Caco-2 (cell line): ENCODE measurements around the gene S100A9. TPM values are rescaled to one million over a fixed set of nuclear protein-coding genes. Genes with fewer than 3 reads are reported as not detected.

ENCODE experiments used
- Bru-seq: library from RNA; stranded (reverse); fragments of 400-500 nt; gene quantifications from one replicate; lab custom pipeline; 2021; lab: Mats Ljungman, UMichigan
- BruChase-seq, 2 experiments: library from RNA; stranded (reverse); fragments of 400-500 nt; gene quantifications; one replicate each; lab custom pipeline; 2021; lab: Mats Ljungman, UMichigan
- BruUV-seq: library from RNA; stranded (reverse); fragments of 400-500 nt; replicated peaks from 2 replicates; lab custom pipeline; 2021; lab: Mats Ljungman, UMichigan
- CTCF ChIA-PET: fragments of 300-600 bp; sonication (Branson Sonifier 250); formaldehyde crosslinking; loops from one replicate; lab custom pipeline; 2022; ENCODE audit warnings: antibody characterized with exemption; lab: Charles Lee
- POLR2A ChIA-PET: fragments of 300-600 bp; sonication (Branson Sonifier 250); formaldehyde crosslinking; loops from one replicate; lab custom pipeline; 2022; ENCODE audit warnings: antibody characterized with exemption; lab: Charles Lee
- DNase-seq, 2 experiments: peaks; one replicate each; pipeline versions ENCODE4 v3.0.0 to v3.0.0-alpha.2; 2020 to 2022
- H3K27me3 ChIP-seq: replicated peaks from 2 replicates; pipeline ENCODE4 v1.6.0; 2011; ENCODE audit warnings: low read length; ENCODE audit not compliant: control insufficient read depth, insufficient read depth
- H3K36me3 ChIP-seq: 2 replicates; pipeline ENCODE4 v1.5.1; 2011; ENCODE audit warnings: low read length; ENCODE audit not compliant: control insufficient read depth, insufficient read depth
- H3K4me1 ChIP-seq: fragments of 250-450 bp; sonication (Bioruptor Pico); 2 replicates; pipeline ENCODE4 v1.5.1; 2020; ENCODE audit warnings: mild to moderate bottlenecking
- H3K4me3 ChIP-seq: 2 replicates; pipeline ENCODE4 v1.5.1; 2011; ENCODE audit warnings: low read depth, mild to moderate bottlenecking, control low read depth, low read length
- H3K9me3 ChIP-seq: fragments of 250-450 bp; sonication (Bioruptor Pico); 2 replicates; pipeline ENCODE4 v1.5.1; 2020; ENCODE audit warnings: mild to moderate bottlenecking, moderate library complexity
- H3K27ac Mint-ChIP-seq: one replicate; pipeline ENCODE4 v1.8.0; 2022; ENCODE audit warnings: mixed read lengths; ENCODE audit not compliant: unreplicated experiment
- H3K27me3 Mint-ChIP-seq: one replicate; pipeline ENCODE4 v1.8.0; 2022; ENCODE audit warnings: mixed read lengths; ENCODE audit not compliant: insufficient read depth, unreplicated experiment
- H3K36me3 Mint-ChIP-seq: one replicate; pipeline ENCODE4 v1.8.0; 2022; ENCODE audit warnings: mild to moderate bottlenecking, mixed read lengths; ENCODE audit not compliant: insufficient read depth, unreplicated experiment
- H3K4me1 Mint-ChIP-seq: one replicate; pipeline ENCODE4 v1.8.0; 2022; ENCODE audit warnings: low read depth, mixed read lengths; ENCODE audit not compliant: unreplicated experiment
- H3K4me3 Mint-ChIP-seq: one replicate; pipeline ENCODE4 v1.8.0; 2022; ENCODE audit warnings: mild to moderate bottlenecking, moderate library complexity, mixed read lengths; ENCODE audit not compliant: unreplicated experiment
- H3K9me3 Mint-ChIP-seq: one replicate; pipeline ENCODE4 v1.8.0; 2022; ENCODE audit warnings: mixed read lengths; ENCODE audit not compliant: unreplicated experiment
- CTCF ChIP-seq, 2 experiments: fragments of 200-600 bp in 1 of 2; IDR thresholded peaks; 1 replicate in 1 of 2; 2 replicates in 1 of 2; pipeline versions ENCODE4 v1.5.1 to v1.8.0; 2011 to 2022; ENCODE audit warnings: antibody characterized with exemption in 1 of 2, control low read depth in 1 of 2, inconsistent platforms in 1 of 2, low read depth in 1 of 2, low read length in 1 of 2, mild to moderate bottlenecking in 1 of 2, moderate library complexity in 1 of 2; ENCODE audit not compliant: insufficient read depth in 1 of 2, severe bottlenecking in 1 of 2, unreplicated experiment in 1 of 2
- intact Hi-C: fragments of 100-400 bp; cut with micrococcal nuclease; formaldehyde crosslinking; loops from one replicate; pipeline ENCODE4 v1.10.0; 2022; ENCODE audit not compliant: unreplicated experiment
- long read RNA-seq: library from polyadenylated mRNA; stranded (forward); transcript quantifications from one replicate; pipeline ENCODE4 v2.0.0, GENCODE V29; 2022
- total RNA-seq: library from RNA; stranded (reverse); gene quantifications from 2 replicates; pipeline ENCODE4 v1.2.3, GENCODE V29; 2022

S100A9 gene
- total RNA-seq (0.63 TPM in 1 of 2 replicates, not detected in the other), Bru-seq, nascent RNA (percentile 22 among the genes with signal in this experiment), BruChase-seq, experiment 1, labeled RNA remaining after a 2-hour chase (not detected), BruChase-seq, experiment 2, labeled RNA remaining after a 6-hour chase (percentile 25 among the genes with signal in this experiment)
- long read RNA-seq, partial matches to known transcripts, result 0 of 1 reads
- long read RNA-seq, other reads (novel, unspliced or antisense), result 0 of 1 reads

DNA sequence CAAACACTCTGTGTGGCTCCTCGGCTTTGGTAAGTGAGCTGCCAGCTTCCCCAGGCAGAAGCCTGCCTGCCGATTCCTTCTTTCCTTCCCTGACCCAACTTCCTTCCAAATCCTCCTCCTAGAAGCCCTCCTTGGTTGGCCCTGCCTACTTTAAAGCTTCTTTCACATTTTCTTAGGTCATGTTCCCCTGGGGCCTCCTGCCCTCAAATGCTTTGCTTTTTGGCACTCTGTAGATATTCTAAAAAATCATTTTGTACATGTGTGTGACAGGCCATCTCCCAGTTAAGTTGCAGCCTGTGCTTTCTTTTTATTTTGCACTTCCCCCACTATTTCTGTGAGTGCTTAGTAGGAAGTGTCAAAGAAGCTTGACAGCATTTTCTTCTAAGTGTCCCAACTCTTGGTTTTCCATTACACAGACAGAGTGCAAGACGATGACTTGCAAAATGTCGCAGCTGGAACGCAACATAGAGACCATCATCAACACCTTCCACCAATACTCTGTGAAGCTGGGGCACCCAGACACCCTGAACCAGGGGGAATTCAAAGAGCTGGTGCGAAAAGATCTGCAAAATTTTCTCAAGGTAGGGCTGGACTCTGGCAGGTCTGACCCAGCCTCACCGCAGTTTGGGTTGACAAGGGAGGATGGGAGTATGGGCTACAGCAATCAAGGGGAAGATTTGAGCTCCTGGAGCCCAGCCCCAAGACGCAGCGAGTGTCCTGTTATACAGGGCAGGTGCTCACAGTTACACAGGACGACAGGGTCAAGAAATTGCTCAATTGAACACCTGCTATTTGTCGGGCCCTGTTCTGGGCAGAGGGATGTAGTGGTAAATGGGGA, at the start of gene S100A9:
Gene S100A9, plus strand, starts transcription at position 2 of the 838 bp plus-strand sequence. Its CDS starts 430 bp downstream, at position 432.
- Mint-ChIP-seq H3K27me3 (peaks cover 10% of the 10 kb centered on the region), H3K36me3 (no peaks in the 10 kb centered on the region), H3K4me1 (no peaks in the 10 kb centered on the region), H3K9me3 (no peaks in the 10 kb centered on the region), H3K4me3 (no peak within 1 kb of the TSS), H3K27ac (no peak within 1 kb of the TSS)
- ChIA-PET POLR2A (no interaction called here), CTCF (interaction anchor here (0.6 to 1.9 kb wide), 2 partner anchors 138 to 140 kb away, joined by 7 to 8 read pairs; no protein-coding TSS in a partner anchor)
- Histone ChIP-seq H3K9me3 (no peaks in the 10 kb centered on the region), H3K27me3 (no peaks in the 10 kb centered on the region), H3K4me1 (peaks cover 9% of the 10 kb centered on the region; the same call in 1 of the 2 replicates), H3K36me3 (no peaks in the 10 kb centered on the region), H3K4me3 (no peak within 1 kb of the TSS)
- no TSS peak for BruUV-seq
- no peak for TF ChIP-seq CTCF (IDR thresholded peaks at IDR 0.05; ENCODE audit: insufficient read depth in 1 of 2, low read depth in 1 of 2, low read length in 1 of 2, severe bottlenecking in 1 of 2, unreplicated experiment in 1 of 2)
- intact Hi-C loops, result loop anchor here (1.0 to 10.0 kb wide), 2 partner anchors 12 to 207 kb away; partner anchors contain the start of gene S100A2
- no peak for DNase-seq

DNA sequence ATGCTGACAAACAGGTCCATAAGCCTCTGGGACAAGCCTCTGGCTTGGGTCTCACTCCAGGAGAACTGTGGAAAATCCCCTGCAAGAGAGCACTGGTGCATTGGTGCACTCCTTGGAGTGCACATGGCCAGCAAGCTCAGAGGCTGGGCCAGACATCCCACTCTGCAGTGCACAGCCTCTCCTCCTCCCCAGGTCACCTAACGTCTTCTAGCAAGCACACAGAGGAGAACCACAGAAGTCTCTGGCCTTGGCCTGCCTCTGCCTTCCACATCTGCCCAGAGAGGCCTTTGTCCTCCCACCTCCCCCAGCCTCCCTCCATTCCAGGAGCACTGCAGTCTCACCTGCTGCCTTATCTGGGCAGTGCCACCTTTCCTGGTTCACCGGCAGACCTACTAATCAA, 49.1 kb upstream of the S100A9 start:
- H3K4me1 Mint-ChIP-seq, result no peaks in the 10 kb centered on the region
- no peak for TF ChIP-seq CTCF (IDR thresholded peaks at IDR 0.05; ENCODE audit: insufficient read depth in 1 of 2, low read depth in 1 of 2, low read length in 1 of 2, severe bottlenecking in 1 of 2, unreplicated experiment in 1 of 2)
- BruUV-seq, result no TSS peak
- no peaks in the 10 kb centered on the region for H3K36me3 Mint-ChIP-seq
- ChIA-PET POLR2A (no interaction called here), CTCF (no interaction called here)
- Histone ChIP-seq H3K9me3 (no peaks in the 10 kb centered on the region), H3K4me1 (no peaks in the 10 kb centered on the region), H3K36me3 (no peaks in the 10 kb centered on the region), H3K27me3 (peaks cover 4% of the 10 kb centered on the region; the same call in 1 of the 2 replicates), H3K4me3 (no peak overlapping the region)
- no peak overlapping the region for H3K4me3 Mint-ChIP-seq
- H3K9me3 Mint-ChIP-seq, result no peaks in the 10 kb centered on the region
- no peak for DNase-seq
- H3K27me3 Mint-ChIP-seq, result peaks cover 19% of the 10 kb centered on the region
- H3K27ac Mint-ChIP-seq, result no peak overlapping the region
- intact Hi-C loops, result no loop called here

DNA sequence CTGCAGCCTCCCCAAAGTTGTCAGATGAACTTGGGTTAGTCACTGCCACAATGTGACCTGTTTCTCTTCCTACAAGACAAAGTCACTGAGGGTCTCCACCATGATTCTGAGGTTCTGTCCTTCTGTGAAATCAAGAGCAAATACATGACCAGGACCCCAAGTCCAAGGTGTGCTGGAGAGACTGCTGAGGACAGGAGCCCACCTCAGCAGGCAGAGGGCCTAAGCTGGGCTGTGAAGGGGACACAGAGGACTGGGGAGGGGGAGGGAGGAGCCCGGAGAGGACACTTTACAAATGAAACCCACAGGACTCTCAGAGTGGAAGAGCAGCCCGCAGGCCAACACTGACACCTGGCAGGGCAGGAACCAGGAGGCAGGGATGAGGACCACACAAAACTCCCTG, 48.2 kb upstream of the S100A9 start:
- Mint-ChIP-seq H3K9me3 (no peaks in the 10 kb centered on the region), H3K27ac (no peak overlapping the region), H3K36me3 (no peaks in the 10 kb centered on the region), H3K27me3 (peaks cover 21% of the 10 kb centered on the region), H3K4me1 (no peaks in the 10 kb centered on the region), H3K4me3 (no peak overlapping the region)
- Histone ChIP-seq H3K4me3 (no peak overlapping the region), H3K36me3 (no peaks in the 10 kb centered on the region), H3K9me3 (no peaks in the 10 kb centered on the region), H3K4me1 (no peaks in the 10 kb centered on the region), H3K27me3 (peaks cover 4% of the 10 kb centered on the region; the same call in 1 of the 2 replicates)
- no peak for DNase-seq
- ChIA-PET POLR2A (no interaction called here), CTCF (interaction anchor here (0.6 kb wide), 1 partner anchor 290 kb away, joined by 3 read pairs; no protein-coding TSS in a partner anchor)
- intact Hi-C loops, result no loop called here
- TF ChIP-seq CTCF (IDR thresholded peaks at IDR 0.05; ENCODE audit: insufficient read depth in 1 of 2, low read depth in 1 of 2, low read length in 1 of 2, severe bottlenecking in 1 of 2, unreplicated experiment in 1 of 2), result no peak
- no TSS peak for BruUV-seq
